ENCODE data around the gene ADAMTS12.

Gene ADAMTS12

GRCh38 chr5:33801292-33801691, 90.5 kb downstream of the ADAMTS12 start:
- DNase-seq: no peak

GRCh38 chr5:33800241-33800950, 91.4 kb downstream of the ADAMTS12 start:
- DNase-seq: no peak

- DNase-seq: no peak
Observed at GRCh38 chr5:33795496-33795895, 96.3 kb downstream of the ADAMTS12 start.

GRCh38 chr5:33794550-33795181, 97.1 kb downstream of the ADAMTS12 start:
- peak; percentile 79 for DNase-seq

GRCh38 chr5:33793836-33794549, 97.8 kb downstream of the ADAMTS12 start:
- no peak for DNase-seq

- no peak for DNase-seq
Observed at GRCh38 chr5:33793276-33793675, 98.5 kb downstream of the ADAMTS12 start.

- DNase-seq: no peak
Observed at GRCh38 chr5:33792559-33792958, 99.2 kb downstream of the ADAMTS12 start.

GRCh38 chr5:33789567-33789957, 102.2 kb downstream of the ADAMTS12 start:
- DNase-seq: no peak

GRCh38 chr5:33788922-33789566, 102.7 kb downstream of the ADAMTS12 start:
- DNase-seq: peak; percentile 99

- DNase-seq: no peak
Observed at GRCh38 chr5:33785571-33785970, 106.2 kb downstream of the ADAMTS12 start.

- peak; percentile 86 for DNase-seq
Observed at GRCh38 chr5:33781286-33781685, 110.5 kb downstream of the ADAMTS12 start.

GRCh38 chr5:33776151-33776660, 115.6 kb downstream of the ADAMTS12 start:
- no peak for DNase-seq

GRCh38 chr5:33774341-33774740, 117.4 kb downstream of the ADAMTS12 start:
- DNase-seq: no peak

- DNase-seq: peak; percentile 85
Observed at GRCh38 chr5:33772380-33772897, 119.4 kb downstream of the ADAMTS12 start.

GRCh38 chr5:33769968-33770367, 121.8 kb downstream of the ADAMTS12 start:
- DNase-seq: no peak

- no peak for DNase-seq
Observed at GRCh38 chr5:33769196-33769595, 122.6 kb downstream of the ADAMTS12 start.

GRCh38 chr5:33766023-33766422, 125.8 kb downstream of the ADAMTS12 start:
- no peak for DNase-seq

- peak; percentile 20 for DNase-seq
Observed at GRCh38 chr5:33764786-33765185, 127.0 kb downstream of the ADAMTS12 start.

- DNase-seq: no peak
Observed at GRCh38 chr5:33763435-33763834, 128.4 kb downstream of the ADAMTS12 start.

- no peak for DNase-seq
Observed at GRCh38 chr5:33762859-33763258, 128.9 kb downstream of the ADAMTS12 start.

- peak; percentile 21 for DNase-seq
Observed at GRCh38 chr5:33761139-33761538, 130.7 kb downstream of the ADAMTS12 start.

- DNase-seq: no peak
Observed at GRCh38 chr5:33758737-33759136, 133.1 kb downstream of the ADAMTS12 start.

- DNase-seq: no peak
Observed at GRCh38 chr5:33756491-33756890, 135.3 kb downstream of the ADAMTS12 start.

All from HCEC 1CT (cell line).